DOHH2 (cell line): ENCODE data around the gene TNN.

Experiments used
- H3F3A ChIP-seq: fragments of 200-600 bp; sonication (generic), shearing (Covaris generic); 2 replicates; pipeline ENCODE4 v1.6.0; 2016; ENCODE audit warnings: antibody characterized with exemption, mild to moderate bottlenecking; ENCODE audit not compliant: control insufficient read depth, insufficient read depth
- H3K27ac ChIP-seq: fragments of 200-600 bp; sonication (generic); 2 replicates; pipeline ENCODE4 v1.5.1; 2014; ENCODE audit warnings: low read depth, mild to moderate bottlenecking, low read length, moderate library complexity
- H3K27me3 ChIP-seq: fragments of 200-600 bp; sonication (generic); 2 replicates; pipeline ENCODE4 v1.6.1; 2014; ENCODE audit warnings: mild to moderate bottlenecking, low read length, mixed read lengths; ENCODE audit not compliant: control insufficient read depth
- H3K36me3 ChIP-seq: fragments of 200-600 bp; sonication (generic); 2 replicates; pipeline ENCODE4 v1.6.1; 2014; ENCODE audit warnings: mild to moderate bottlenecking, low read length, moderate library complexity, mixed read lengths; ENCODE audit not compliant: control insufficient read depth
- H3K4me1 ChIP-seq: fragments of 200-600 bp; sonication (generic); 2 replicates; pipeline ENCODE4 v1.6.1; 2014; ENCODE audit warnings: mild to moderate bottlenecking, low read length, mixed read lengths; ENCODE audit not compliant: control insufficient read depth
- H3K4me2 ChIP-seq: fragments of 200-600 bp; sonication (generic); 2 replicates; pipeline ENCODE4 v1.6.0; 2014; ENCODE audit warnings: mild to moderate bottlenecking, low read length, moderate library complexity
- H3K4me3 ChIP-seq: fragments of 200-600 bp; sonication (generic); 2 replicates; pipeline ENCODE4 v1.5.1; 2014; ENCODE audit warnings: mild to moderate bottlenecking, low read length, mixed read lengths
- H3K79me2 ChIP-seq: fragments of 200-600 bp; sonication (generic); 2 replicates; pipeline ENCODE4 v1.6.1; 2014; ENCODE audit warnings: mild to moderate bottlenecking, low read length, mixed read lengths; ENCODE audit not compliant: control insufficient read depth
- H3K9me2 ChIP-seq: fragments of 200-600 bp; sonication (generic); replicated peaks from 2 replicates; pipeline ENCODE4 v1.6.1; 2014; ENCODE audit warnings: mild to moderate bottlenecking, low read length, mixed read lengths; ENCODE audit not compliant: control insufficient read depth
- H3K9me3 ChIP-seq: fragments of 200-600 bp; sonication (generic); 2 replicates; pipeline ENCODE4 v1.6.1; 2014; ENCODE audit warnings: antibody characterized with exemption, low read length, mixed read lengths; ENCODE audit not compliant: control insufficient read depth, insufficient read depth
- H4K20me1 ChIP-seq: fragments of 200-600 bp; sonication (generic); 2 replicates; pipeline ENCODE4 v1.6.0; 2014; ENCODE audit warnings: low read depth, mild to moderate bottlenecking, antibody characterized with exemption, low read length, moderate library complexity; ENCODE audit not compliant: control insufficient read depth, insufficient read depth
- EZH2phosphoT487 ChIP-seq: fragments of 200-600 bp; sonication (generic); IDR thresholded peaks from 2 replicates; pipeline ENCODE4 v1.6.1; 2017; ENCODE audit warnings: borderline replicate concordance, mild to moderate bottlenecking, antibody characterized with exemption, low read length, moderate library complexity, mixed read lengths
- TF ChIP-seq, protein P1 (sequence below): fragments of 200-600 bp; sonication (generic); IDR thresholded peaks from one replicate; pipeline ENCODE4 v1.5.1; 2014; ENCODE audit warnings: antibody characterized with exemption, mild to moderate bottlenecking, low read depth, low read length; ENCODE audit not compliant: poor library complexity, severe bottlenecking

TNN gene

DNA sequence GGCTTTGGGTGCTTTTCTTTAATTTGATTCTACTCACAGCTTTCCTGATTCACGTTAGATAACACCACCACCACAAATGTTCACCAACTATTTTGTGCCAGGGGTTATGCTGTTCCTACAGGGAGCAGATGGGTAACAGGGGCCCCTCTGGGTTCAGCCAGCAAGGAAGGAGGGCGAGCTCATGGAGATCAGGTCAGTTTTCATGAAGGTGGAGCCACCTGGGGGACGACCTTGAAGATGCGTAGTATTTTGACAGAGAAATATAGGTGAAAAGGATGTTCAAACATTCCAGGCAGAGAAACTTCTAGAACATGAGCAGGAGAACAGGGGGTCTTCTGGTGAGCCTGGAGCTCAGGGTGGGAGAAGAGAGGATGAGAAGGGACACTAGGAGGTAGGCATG lies 96.1 kb downstream of the TNN start:
- no peak overlapping the region for H3K4me2 ChIP-seq
- no peaks in the 10 kb centered on the region for H3K9me2 ChIP-seq
- no peaks in the 10 kb centered on the region for H3K27me3 ChIP-seq
- H3F3A ChIP-seq = peaks cover 3% of the 10 kb centered on the region
- H3K27ac ChIP-seq = no peak overlapping the region
- no peaks in the 10 kb centered on the region for H3K4me1 ChIP-seq
- peaks cover 92% of the 10 kb centered on the region for H3K36me3 ChIP-seq
- H3K79me2 ChIP-seq = peaks cover 16% of the 10 kb centered on the region
- H4K20me1 ChIP-seq = peaks cover 6% of the 10 kb centered on the region; the same call in 1 of the 2 replicates
- TF ChIP-seq EZH2phosphoT487 = no peak
- TF ChIP-seq, protein P1, sequence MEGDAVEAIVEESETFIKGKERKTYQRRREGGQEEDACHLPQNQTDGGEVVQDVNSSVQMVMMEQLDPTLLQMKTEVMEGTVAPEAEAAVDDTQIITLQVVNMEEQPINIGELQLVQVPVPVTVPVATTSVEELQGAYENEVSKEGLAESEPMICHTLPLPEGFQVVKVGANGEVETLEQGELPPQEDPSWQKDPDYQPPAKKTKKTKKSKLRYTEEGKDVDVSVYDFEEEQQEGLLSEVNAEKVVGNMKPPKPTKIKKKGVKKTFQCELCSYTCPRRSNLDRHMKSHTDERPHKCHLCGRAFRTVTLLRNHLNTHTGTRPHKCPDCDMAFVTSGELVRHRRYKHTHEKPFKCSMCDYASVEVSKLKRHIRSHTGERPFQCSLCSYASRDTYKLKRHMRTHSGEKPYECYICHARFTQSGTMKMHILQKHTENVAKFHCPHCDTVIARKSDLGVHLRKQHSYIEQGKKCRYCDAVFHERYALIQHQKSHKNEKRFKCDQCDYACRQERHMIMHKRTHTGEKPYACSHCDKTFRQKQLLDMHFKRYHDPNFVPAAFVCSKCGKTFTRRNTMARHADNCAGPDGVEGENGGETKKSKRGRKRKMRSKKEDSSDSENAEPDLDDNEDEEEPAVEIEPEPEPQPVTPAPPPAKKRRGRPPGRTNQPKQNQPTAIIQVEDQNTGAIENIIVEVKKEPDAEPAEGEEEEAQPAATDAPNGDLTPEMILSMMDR = no peak
- no peaks in the 10 kb centered on the region for H3K9me3 ChIP-seq
- H3K4me3 ChIP-seq = no peak overlapping the region

DNA sequence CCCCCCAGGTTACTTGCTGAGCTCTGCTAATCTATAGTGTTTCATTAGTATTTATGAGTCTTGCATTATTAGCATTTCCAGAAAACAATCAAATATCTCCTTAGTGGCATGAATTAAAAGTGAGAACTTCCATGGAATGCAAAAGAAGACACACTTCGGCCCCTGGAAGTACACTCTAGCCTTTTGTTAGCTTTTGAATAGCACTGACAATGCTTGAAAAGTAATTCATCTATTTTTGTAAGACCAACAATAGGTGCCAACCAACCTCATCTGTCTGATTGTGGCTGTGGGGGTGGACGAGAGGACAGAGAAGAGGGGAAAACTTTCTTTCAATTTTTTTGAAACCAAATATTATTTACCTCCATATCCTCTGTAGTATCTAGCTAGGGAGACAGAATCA lies 97.1 kb downstream of the TNN start:
- H3F3A ChIP-seq = peaks cover 3% of the 10 kb centered on the region
- H3K27ac ChIP-seq = no peak overlapping the region
- H3K9me3 ChIP-seq = no peaks in the 10 kb centered on the region
- no peak overlapping the region for H3K4me2 ChIP-seq
- H3K79me2 ChIP-seq = peaks cover 26% of the 10 kb centered on the region
- no peaks in the 10 kb centered on the region for H3K9me2 ChIP-seq
- no peak overlapping the region for H3K4me3 ChIP-seq
- no peak for TF ChIP-seq EZH2phosphoT487
- TF ChIP-seq, protein P1 = no peak
- no peaks in the 10 kb centered on the region for H3K4me1 ChIP-seq
- peaks cover 95% of the 10 kb centered on the region for H3K36me3 ChIP-seq
- H4K20me1 ChIP-seq = peaks cover 7% of the 10 kb centered on the region; the same call in 1 of the 2 replicates
- H3K27me3 ChIP-seq = no peaks in the 10 kb centered on the region

DNA sequence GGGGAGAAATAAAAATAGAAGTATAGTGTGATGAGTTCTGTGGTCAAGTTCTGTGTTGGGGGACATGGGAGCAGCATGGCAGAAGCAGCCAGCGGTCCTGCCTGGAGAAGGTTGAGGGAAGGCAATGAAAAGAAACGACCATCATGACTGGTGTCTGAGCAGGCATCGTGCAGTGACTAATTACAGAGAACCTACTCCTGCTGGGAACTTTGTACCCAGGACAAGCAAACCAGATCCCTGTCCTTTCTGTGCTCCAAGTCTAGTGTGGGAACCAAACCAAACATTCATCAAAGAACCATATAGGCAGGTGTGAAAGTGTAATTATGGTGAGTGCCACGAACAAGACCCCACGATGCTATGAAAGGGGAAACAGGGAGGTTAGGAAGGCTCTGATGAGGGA lies 99.1 kb downstream of the TNN start:
- H3K27me3 ChIP-seq = no peaks in the 10 kb centered on the region
- H3F3A ChIP-seq = peaks cover 3% of the 10 kb centered on the region; the same call in 1 of the 2 replicates
- no peak overlapping the region for H3K4me3 ChIP-seq
- H3K4me1 ChIP-seq = no peaks in the 10 kb centered on the region
- H3K79me2 ChIP-seq = peaks cover 46% of the 10 kb centered on the region
- H3K9me2 ChIP-seq = no peaks in the 10 kb centered on the region
- no peak for TF ChIP-seq EZH2phosphoT487
- TF ChIP-seq, protein P1 = no peak
- H3K36me3 ChIP-seq = peaks cover 95% of the 10 kb centered on the region
- H3K4me2 ChIP-seq = no peak overlapping the region
- H4K20me1 ChIP-seq = peaks cover 14% of the 10 kb centered on the region
- no peaks in the 10 kb centered on the region for H3K9me3 ChIP-seq
- H3K27ac ChIP-seq = no peak overlapping the region

DNA sequence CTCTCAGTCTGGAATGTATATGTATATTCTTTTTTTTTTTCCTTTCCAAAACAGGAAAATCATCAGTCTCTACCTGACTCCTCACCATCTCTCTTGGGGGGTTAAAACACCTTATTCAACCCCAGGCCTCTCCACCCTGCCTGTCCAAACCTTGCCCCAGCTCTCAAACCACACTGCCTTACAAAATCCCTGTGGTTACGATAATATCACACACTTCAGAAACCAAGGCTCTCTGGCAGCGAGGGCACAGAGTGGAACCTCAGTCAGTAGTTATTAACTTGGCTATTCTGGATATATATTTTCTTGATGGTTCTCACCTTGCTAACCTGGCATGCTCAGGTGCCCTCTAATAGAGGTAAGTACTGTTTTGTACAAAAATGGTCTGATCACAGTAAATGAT lies 100.2 kb downstream of the TNN start:
- H3F3A ChIP-seq = peaks cover 3% of the 10 kb centered on the region; the same call in 1 of the 2 replicates
- no peak overlapping the region for H3K27ac ChIP-seq
- peaks cover 97% of the 10 kb centered on the region for H3K36me3 ChIP-seq
- H3K9me2 ChIP-seq = no peaks in the 10 kb centered on the region
- no peak overlapping the region for H3K4me3 ChIP-seq
- H3K27me3 ChIP-seq = no peaks in the 10 kb centered on the region
- TF ChIP-seq EZH2phosphoT487 = no peak
- TF ChIP-seq, protein P1 = no peak
- H4K20me1 ChIP-seq = peaks cover 18% of the 10 kb centered on the region
- peaks cover 5% of the 10 kb centered on the region for H3K4me1 ChIP-seq
- H3K4me2 ChIP-seq = no peak overlapping the region
- H3K9me3 ChIP-seq = no peaks in the 10 kb centered on the region
- peaks cover 57% of the 10 kb centered on the region for H3K79me2 ChIP-seq
